Nephron progenitor cell (in vitro differentiated cells): ENCODE measurements around the gene ERVMER34-1.
A peak's percentile ranks its signal among the peaks of the same experiment; 100 is the strongest.

Experiments
- DNase-seq: peaks from one replicate; pipeline ENCODE4 v3.0.0; 2021
- H3K27ac Mint-ChIP-seq: 2 replicates; pipeline ENCODE4 v1.8.0; 2021; ENCODE audit warnings: mild to moderate bottlenecking, moderate library complexity, mixed read lengths
- H3K27me3 Mint-ChIP-seq: 2 replicates; pipeline ENCODE4 v1.8.0; 2021; ENCODE audit warnings: mild to moderate bottlenecking, low read depth, mixed read lengths; ENCODE audit not compliant: poor library complexity
- H3K36me3 Mint-ChIP-seq: 2 replicates; pipeline ENCODE4 v1.8.0; 2021; ENCODE audit warnings: low read depth, mixed read lengths
- H3K4me1 Mint-ChIP-seq: 2 replicates; pipeline ENCODE4 v1.8.0; 2021; ENCODE audit warnings: mixed read lengths
- H3K4me3 Mint-ChIP-seq: 2 replicates; pipeline ENCODE4 v1.8.0; 2021; ENCODE audit warnings: mild to moderate bottlenecking, moderate library complexity, mixed read lengths
- H3K9me3 Mint-ChIP-seq: 2 replicates; pipeline ENCODE4 v1.8.0; 2021; ENCODE audit warnings: mild to moderate bottlenecking, moderate library complexity, mixed read lengths
- TF ChIP-seq, protein P1 (sequence below): fragments of 200-600 bp; sonication (generic); IDR thresholded peaks from 2 replicates; pipeline ENCODE4 v1.5.0; 2021; ENCODE audit warnings: antibody characterized with exemption

Gene ERVMER34-1

DNA sequence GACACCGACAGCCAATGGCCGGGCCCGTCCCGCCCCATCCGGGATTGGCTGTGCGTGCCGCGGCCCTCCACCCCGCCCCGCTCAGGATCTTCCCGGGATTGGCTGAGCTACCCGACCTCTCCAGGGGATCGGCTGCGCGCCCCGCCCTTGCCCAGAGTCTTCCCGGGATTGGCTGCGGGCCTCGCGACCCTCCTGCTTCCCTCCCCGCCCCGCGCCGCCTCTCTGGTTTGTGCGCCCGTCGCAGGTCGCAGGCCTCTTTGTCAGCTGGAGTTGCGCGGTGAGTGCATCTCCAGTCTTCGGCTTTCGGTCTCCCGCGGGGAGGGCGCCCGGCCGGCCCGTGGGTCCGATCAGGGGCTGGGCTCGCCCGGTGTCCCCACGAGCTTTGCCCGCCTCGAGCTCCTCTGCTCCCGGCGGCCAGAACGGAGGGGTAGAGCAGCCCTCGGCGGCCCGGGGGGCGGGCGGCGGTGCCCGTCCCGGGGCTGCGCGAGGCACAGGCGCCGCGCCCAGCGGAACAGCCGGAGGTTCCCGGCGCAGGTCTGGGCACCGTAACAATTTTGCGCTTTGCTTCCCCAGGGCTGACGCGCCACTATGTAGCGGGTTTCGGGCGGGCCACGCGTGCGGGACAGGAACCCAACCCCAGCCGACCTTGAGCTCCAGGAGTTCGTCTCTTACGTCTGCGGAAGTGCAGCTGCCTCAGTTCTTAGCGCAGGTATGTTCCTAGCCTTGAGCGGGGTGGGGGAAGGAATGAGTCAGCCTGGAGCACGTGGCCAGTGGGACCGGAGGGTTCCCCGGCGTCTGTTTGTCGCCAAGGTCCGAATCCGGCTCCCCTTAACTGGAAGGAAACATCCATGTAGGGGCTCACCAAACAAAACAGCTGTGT is 38.7 kb downstream of the ERVMER34-1 start:
- peak overlapping the region; percentile 84 for H3K27ac Mint-ChIP-seq
- H3K27me3 Mint-ChIP-seq, result peaks cover 9% of the 10 kb centered on the region
- TF ChIP-seq, protein P1, sequence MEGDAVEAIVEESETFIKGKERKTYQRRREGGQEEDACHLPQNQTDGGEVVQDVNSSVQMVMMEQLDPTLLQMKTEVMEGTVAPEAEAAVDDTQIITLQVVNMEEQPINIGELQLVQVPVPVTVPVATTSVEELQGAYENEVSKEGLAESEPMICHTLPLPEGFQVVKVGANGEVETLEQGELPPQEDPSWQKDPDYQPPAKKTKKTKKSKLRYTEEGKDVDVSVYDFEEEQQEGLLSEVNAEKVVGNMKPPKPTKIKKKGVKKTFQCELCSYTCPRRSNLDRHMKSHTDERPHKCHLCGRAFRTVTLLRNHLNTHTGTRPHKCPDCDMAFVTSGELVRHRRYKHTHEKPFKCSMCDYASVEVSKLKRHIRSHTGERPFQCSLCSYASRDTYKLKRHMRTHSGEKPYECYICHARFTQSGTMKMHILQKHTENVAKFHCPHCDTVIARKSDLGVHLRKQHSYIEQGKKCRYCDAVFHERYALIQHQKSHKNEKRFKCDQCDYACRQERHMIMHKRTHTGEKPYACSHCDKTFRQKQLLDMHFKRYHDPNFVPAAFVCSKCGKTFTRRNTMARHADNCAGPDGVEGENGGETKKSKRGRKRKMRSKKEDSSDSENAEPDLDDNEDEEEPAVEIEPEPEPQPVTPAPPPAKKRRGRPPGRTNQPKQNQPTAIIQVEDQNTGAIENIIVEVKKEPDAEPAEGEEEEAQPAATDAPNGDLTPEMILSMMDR, result no peak
- H3K4me3 Mint-ChIP-seq, result peak overlapping the region; percentile 93
- peaks cover 41% of the 10 kb centered on the region for H3K36me3 Mint-ChIP-seq
- no peaks in the 10 kb centered on the region for H3K9me3 Mint-ChIP-seq
- H3K4me1 Mint-ChIP-seq, result peaks cover 31% of the 10 kb centered on the region
- peak; percentile 98 for DNase-seq

DNA sequence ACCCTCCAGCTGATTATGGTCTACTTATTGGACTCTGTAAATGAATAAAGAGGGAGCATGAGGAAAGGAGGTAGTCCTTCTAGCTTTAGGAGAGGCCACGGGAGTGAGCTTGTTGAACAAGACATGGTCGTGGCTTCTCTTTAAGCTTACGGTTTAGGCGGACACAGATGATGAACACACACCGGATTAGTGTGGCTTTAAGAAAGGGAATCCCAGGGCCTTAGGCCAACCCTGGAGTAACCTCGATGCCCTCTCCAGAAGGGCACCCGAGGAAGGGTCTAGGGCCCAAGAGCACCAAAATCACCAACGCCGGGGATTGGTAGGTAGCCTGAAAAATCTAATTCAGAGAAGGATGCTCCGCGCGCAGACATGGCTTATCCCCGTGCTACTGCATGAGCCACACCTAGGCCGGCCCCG is 39.4 kb downstream of the ERVMER34-1 start:
- peaks cover 9% of the 10 kb centered on the region for H3K27me3 Mint-ChIP-seq
- peak overlapping the region; percentile 67 for H3K4me3 Mint-ChIP-seq
- H3K4me1 Mint-ChIP-seq, result peaks cover 31% of the 10 kb centered on the region
- TF ChIP-seq, protein P1, result no peak
- no peak for DNase-seq
- H3K9me3 Mint-ChIP-seq, result no peaks in the 10 kb centered on the region
- H3K36me3 Mint-ChIP-seq, result peaks cover 35% of the 10 kb centered on the region
- H3K27ac Mint-ChIP-seq, result no peak overlapping the region

DNA sequence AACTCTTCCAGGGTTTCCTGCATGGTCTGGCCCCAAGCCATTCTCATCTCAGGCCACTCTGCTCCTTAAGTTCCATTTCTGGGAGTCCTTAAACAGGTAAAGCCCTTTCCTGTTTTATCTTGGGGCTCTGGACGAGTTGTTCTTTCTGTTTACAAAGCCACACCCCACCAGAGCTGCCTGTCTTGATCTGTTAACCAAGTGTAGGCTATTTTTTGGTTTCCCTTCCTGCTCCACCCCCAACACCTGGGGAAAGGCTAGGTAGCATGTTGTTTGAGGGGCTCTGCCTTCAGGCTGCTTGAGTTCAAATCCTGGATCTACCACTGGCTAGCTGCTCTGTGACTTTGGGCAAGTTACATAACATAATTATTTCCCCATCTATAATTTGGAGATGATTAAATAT is 40.0 kb downstream of the ERVMER34-1 start:
- Mint-ChIP-seq H3K27ac (no peak overlapping the region), H3K4me3 (no peak overlapping the region)

DNA sequence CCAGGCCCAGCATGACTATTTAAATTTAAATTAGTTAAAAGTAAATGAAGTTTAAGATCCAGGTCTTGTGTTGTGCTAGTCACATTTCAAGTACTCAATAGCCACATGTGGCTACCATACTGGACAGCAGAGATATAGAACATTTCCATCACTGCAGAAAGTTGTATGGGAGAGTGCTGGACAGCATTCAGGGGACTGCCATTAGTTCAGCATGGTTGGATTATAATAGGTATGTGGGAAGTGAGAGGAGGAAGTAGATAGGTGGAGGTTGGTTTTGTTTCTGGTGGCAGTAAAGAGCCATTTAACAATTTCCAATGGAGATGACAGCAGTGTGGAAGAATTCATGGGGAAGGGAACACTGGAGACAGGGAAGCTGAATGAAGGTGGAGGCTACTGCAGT is 42.1 kb downstream of the ERVMER34-1 start:
- Mint-ChIP-seq H3K27me3 (peaks cover 14% of the 10 kb centered on the region), H3K4me1 (peaks cover 14% of the 10 kb centered on the region), H3K4me3 (no peak overlapping the region), H3K36me3 (peaks cover 8% of the 10 kb centered on the region), H3K27ac (no peak overlapping the region), H3K9me3 (no peaks in the 10 kb centered on the region)
- TF ChIP-seq, protein P1, result no peak
- no peak for DNase-seq

More for the DNA sequence above, 40.0 kb downstream of the ERVMER34-1 start:
- DNase-seq, result no peak
- peaks cover 31% of the 10 kb centered on the region for H3K4me1 Mint-ChIP-seq
- H3K27me3 Mint-ChIP-seq, result peaks cover 9% of the 10 kb centered on the region
- H3K36me3 Mint-ChIP-seq, result peaks cover 29% of the 10 kb centered on the region
- no peaks in the 10 kb centered on the region for H3K9me3 Mint-ChIP-seq
- TF ChIP-seq, protein P1, result no peak

DNA sequence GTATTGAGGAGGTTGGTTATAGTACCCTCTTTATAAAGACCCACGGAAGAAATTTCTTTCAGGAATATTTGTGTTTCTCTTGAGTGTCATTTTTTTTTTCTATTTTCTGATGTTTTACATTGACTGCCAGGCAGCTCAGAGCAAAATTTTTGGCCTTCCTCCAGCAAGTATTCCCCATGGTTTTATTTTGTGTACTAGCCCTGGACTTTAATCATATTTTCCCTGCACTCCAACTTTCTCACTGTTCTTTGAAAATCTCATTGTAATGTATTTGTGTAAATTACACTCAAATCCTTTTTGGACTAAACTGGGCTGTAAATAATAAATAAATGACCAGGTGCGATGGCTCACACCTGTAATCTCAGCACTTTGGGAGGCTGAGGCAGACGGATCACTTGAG is 46.6 kb downstream of the ERVMER34-1 start:
- Mint-ChIP-seq H3K4me1 (no peaks in the 10 kb centered on the region), H3K36me3 (no peaks in the 10 kb centered on the region), H3K9me3 (no peaks in the 10 kb centered on the region), H3K27me3 (peaks cover 11% of the 10 kb centered on the region), H3K27ac (no peak overlapping the region), H3K4me3 (no peak overlapping the region)
- TF ChIP-seq, protein P1, result no peak
- no peak for DNase-seq

DNA sequence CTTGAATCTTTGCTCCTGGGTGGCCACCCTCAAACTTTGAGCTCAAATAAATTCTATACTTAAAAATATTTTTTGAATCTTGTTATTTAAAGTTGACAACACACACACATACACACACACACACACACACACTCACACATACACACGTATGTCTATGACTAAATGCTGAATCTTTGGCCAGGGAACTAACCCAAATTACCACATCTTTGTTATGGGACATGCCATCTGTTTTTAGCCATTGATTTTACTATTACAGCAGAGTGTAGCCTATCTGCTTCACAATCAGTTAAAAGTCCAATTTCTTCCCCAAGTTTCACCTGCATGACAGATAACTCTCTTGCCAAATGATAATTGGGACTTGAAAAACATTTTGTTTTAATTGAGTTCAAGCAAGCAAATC is 47.1 kb downstream of the ERVMER34-1 start:
- no peaks in the 10 kb centered on the region for H3K36me3 Mint-ChIP-seq
- peaks cover 7% of the 10 kb centered on the region for H3K27me3 Mint-ChIP-seq
- no peaks in the 10 kb centered on the region for H3K9me3 Mint-ChIP-seq
- no peak overlapping the region for H3K27ac Mint-ChIP-seq
- H3K4me3 Mint-ChIP-seq, result no peak overlapping the region
- TF ChIP-seq, protein P1, result no peak
- H3K4me1 Mint-ChIP-seq, result no peaks in the 10 kb centered on the region
- no peak for DNase-seq
